Stimulated activated naive CD8-positive, alpha-beta T cell treated with anti-CD3 and anti-CD28 coated beads, Interleukin-15, amount 100 ng/mL, for 72 hours (primary cell): ENCODE measurements around the gene FAM53B.
A peak's percentile ranks its signal among the peaks of the same experiment; 100 is the strongest.
"Not testable (repeated sequence)": the region's sequence is repeated elsewhere in the genome, so short reads cannot be mapped to it uniquely, and the experiment has no call there.

ENCODE experiments used
- ATAC-seq: fragments of 150-1000 bp; cut with Tn5 transposase; 2 replicates; pipeline ENCODE4 v1.10.0; 2021; ENCODE audit warnings: mild to moderate bottlenecking, moderate library complexity
- DNase-seq, 2 donors: peaks; one replicate each; pipeline ENCODE4 v3.0.0; 2021 to 2022
- H3K27ac Mint-ChIP-seq, 2 donors: one replicate each; pipeline ENCODE4 v1.8.0; 2022; ENCODE audit warnings: mild to moderate bottlenecking in 2 of 2, mixed read lengths in 2 of 2, moderate library complexity in 2 of 2
- H3K27me3 Mint-ChIP-seq: one replicate; pipeline ENCODE4 v1.8.0; 2022; ENCODE audit warnings: mixed read lengths
- H3K4me1 Mint-ChIP-seq: one replicate; pipeline ENCODE4 v1.8.0; 2022; ENCODE audit warnings: mild to moderate bottlenecking, mixed read lengths
- H3K4me3 Mint-ChIP-seq, 2 donors: one replicate each; pipeline ENCODE4 v1.8.0; 2022; ENCODE audit warnings: mild to moderate bottlenecking in 2 of 2, mixed read lengths in 2 of 2, moderate library complexity in 1 of 2
- H3K9me3 Mint-ChIP-seq, 2 donors: one replicate each; pipeline ENCODE4 v1.8.0; 2022; ENCODE audit warnings: mixed read lengths in 2 of 2

Gene FAM53B

GRCh38 chr10:124612611-124613498, 131.3 kb downstream of the FAM53B start:
- Mint-ChIP-seq H3K9me3 (no peaks in the 10 kb centered on the region), H3K27me3 (no peaks in the 10 kb centered on the region), H3K4me3 (peak overlapping the region in 1 of 2 donors; percentile 41), H3K4me1 (peaks cover 67% of the 10 kb centered on the region), H3K27ac (no peak overlapping the region)
- ATAC-seq = peak; percentile 24
- no peak for DNase-seq

GRCh38 chr10:124611738-124612137, 132.4 kb downstream of the FAM53B start:
- Mint-ChIP-seq H3K9me3 (no peaks in the 10 kb centered on the region), H3K27ac (no peak overlapping the region), H3K4me1 (peaks cover 57% of the 10 kb centered on the region), H3K4me3 (peak overlapping the region in 1 of 2 donors; percentile 31), H3K27me3 (no peaks in the 10 kb centered on the region)
- DNase-seq (peak in 1 of 2 donors; percentile 45), ATAC-seq (peak; percentile 38)

GRCh38 chr10:124610851-124611250, 133.3 kb downstream of the FAM53B start:
- peak overlapping the region in 1 of 2 donors; percentile 18 for H3K4me3 Mint-ChIP-seq
- H3K27ac Mint-ChIP-seq = peak overlapping the region in 1 of 2 donors; percentile 71
- H3K27me3 Mint-ChIP-seq, H3K9me3 Mint-ChIP-seq, DNase-seq, ATAC-seq: not testable (repeated sequence)
- peaks cover 48% of the 10 kb centered on the region for H3K4me1 Mint-ChIP-seq

- not testable (repeated sequence) for H3K4me3 Mint-ChIP-seq, H3K27me3 Mint-ChIP-seq, H3K9me3 Mint-ChIP-seq, DNase-seq
- ATAC-seq = peak; percentile 49
- peak overlapping the region in 1 of 2 donors; percentile 4 for H3K27ac Mint-ChIP-seq
- peaks cover 47% of the 10 kb centered on the region for H3K4me1 Mint-ChIP-seq
These were observed 134.0 kb downstream of the FAM53B start for GRCh38 chr10:124610186-124610585.

DNA sequence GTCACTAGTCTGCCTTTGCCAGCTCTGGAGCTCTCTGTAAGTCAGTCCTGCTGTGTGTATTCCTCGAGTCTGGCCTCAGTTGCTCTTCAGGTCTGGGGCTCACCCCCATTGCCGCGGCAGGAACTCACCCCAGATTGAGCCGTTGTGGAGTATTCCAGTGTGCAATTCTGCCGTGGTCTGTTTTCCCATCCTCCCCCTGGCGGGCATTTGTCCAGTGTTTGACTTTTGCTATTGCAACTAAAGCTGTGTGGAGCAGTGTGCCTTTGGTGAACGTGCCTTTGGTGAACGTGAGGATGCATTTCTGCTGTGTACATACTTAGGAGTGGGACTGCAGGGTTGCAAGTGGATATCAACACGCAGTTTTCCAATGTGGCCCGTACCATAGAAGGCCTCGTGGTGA, 134.5 kb downstream of the FAM53B start:
- ATAC-seq (no peak), DNase-seq (no peak)
- H3K4me3 Mint-ChIP-seq = no peak overlapping the region
- H3K4me1 Mint-ChIP-seq = peaks cover 45% of the 10 kb centered on the region
- H3K27me3 Mint-ChIP-seq = no peaks in the 10 kb centered on the region
- no peaks in the 10 kb centered on the region for H3K9me3 Mint-ChIP-seq
- H3K27ac Mint-ChIP-seq = peak overlapping the region in 1 of 2 donors; percentile 4

GRCh38 chr10:124608093-124608721, 136.0 kb downstream of the FAM53B start:
- no peaks in the 10 kb centered on the region for H3K27me3 Mint-ChIP-seq
- H3K27ac Mint-ChIP-seq = no peak overlapping the region
- no peak overlapping the region for H3K4me3 Mint-ChIP-seq
- ATAC-seq = no peak
- DNase-seq = no peak
- H3K4me1 Mint-ChIP-seq = peaks cover 30% of the 10 kb centered on the region
- no peaks in the 10 kb centered on the region for H3K9me3 Mint-ChIP-seq

GRCh38 chr10:124607693-124608092, 136.5 kb downstream of the FAM53B start:
- DNase-seq (no peak), ATAC-seq (no peak)
- peaks cover 27% of the 10 kb centered on the region for H3K4me1 Mint-ChIP-seq
- peak overlapping the region in 1 of 2 donors; percentile 78 for H3K27ac Mint-ChIP-seq
- H3K27me3 Mint-ChIP-seq = no peaks in the 10 kb centered on the region
- no peak overlapping the region for H3K4me3 Mint-ChIP-seq
- no peaks in the 10 kb centered on the region for H3K9me3 Mint-ChIP-seq

DNA sequence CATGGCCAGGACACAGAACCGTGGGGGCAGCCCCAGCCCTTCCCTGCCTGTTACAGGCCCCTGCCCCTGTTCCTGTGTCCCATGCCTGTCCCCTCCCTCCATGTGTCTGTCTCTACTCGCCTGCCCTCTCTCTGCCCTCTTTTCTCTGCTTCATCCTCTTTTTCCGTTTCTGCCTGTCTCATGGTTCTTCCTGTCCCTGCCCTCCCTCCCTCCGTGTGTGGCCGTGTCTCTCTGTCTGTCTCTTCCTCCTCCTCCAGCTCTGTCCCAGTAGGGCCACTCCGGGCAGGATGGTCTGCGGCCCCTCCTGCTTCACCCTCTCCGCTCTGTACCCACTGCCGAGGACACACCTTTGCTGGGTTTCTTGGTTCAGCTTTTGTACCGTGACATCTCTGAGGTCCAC, 137.4 kb downstream of the FAM53B start:
- H3K4me1 Mint-ChIP-seq = peaks cover 18% of the 10 kb centered on the region

DNA sequence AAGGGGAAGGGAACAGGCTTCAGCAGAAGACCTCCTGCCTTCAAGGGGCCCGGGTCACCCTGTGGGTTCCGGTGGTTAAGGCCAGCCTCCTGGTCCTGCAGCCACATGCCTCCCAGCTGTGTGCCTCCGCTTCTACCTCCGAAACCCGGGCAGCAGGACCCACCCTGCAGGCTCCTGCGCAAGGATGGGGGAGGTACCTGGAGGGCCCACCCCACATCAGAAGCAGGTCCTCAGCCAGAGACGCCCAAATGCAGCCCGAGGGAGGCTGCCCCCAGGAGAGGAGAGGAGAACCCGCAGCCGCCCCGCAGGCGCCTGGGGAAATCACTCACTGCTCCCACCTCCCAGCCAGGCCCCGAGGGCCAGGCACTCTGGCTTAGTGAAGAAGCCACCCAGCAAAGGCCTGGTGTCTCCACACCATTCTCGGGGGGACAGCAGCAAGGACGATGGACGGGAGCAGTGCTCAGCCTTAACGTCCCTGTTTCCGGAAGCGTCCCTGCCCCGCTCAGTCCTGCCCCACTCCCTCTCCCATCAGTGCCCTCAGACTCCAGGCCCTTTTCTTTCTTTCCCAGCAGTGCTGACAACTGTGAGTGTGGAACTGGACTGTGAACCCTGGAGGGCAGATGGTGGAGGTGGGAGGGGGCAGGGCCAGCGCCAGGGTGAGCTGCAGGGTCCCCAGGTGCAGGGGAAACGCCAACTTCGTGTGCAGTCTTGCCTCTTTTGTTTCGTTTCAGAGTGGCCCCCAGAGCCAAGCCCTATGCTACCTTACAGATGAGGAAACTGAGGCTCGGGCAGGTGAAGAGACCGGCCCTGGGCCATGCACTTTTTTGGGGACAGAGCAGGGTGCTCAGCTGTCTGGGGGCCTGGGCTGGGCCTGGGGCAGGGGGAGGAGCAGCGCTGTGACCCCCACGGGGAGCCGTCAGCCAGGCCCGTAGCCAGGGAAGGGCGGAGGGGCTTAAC, 138.0 kb downstream of the FAM53B start:
- ATAC-seq (no peak), DNase-seq (no peak)
- Mint-ChIP-seq H3K4me3 (no peak overlapping the region), H3K9me3 (no peaks in the 10 kb centered on the region), H3K27me3 (no peaks in the 10 kb centered on the region), H3K27ac (no peak overlapping the region), H3K4me1 (peaks cover 11% of the 10 kb centered on the region)

More for the DNA sequence above, 137.4 kb downstream of the FAM53B start:
- no peaks in the 10 kb centered on the region for H3K27me3 Mint-ChIP-seq
- H3K9me3 Mint-ChIP-seq = no peaks in the 10 kb centered on the region
- no peak overlapping the region for H3K4me3 Mint-ChIP-seq
- ATAC-seq = no peak
- DNase-seq = no peak
- no peak overlapping the region for H3K27ac Mint-ChIP-seq

DNA sequence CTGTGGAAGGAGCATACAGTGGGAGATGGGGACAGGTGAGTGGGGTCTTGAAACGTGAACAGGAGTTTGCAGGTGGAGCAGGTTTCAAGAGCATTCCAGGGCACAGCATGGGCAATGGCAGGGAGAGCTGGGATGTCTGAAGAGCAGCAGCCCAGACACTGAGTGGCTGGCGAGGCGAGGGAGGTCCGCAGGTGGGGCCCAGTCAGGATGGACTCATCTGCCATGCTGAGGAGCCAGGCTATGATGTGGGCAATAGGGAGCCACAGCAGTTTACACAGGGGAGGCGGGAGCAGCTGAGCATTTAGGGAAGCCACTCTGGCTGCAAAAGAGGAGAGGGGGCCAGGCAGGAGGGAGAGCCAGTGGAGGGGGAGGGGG, 138.7 kb downstream of the FAM53B start:
- Mint-ChIP-seq H3K27ac (no peak overlapping the region), H3K4me1 (peaks cover 8% of the 10 kb centered on the region), H3K9me3 (no peaks in the 10 kb centered on the region), H3K27me3 (no peaks in the 10 kb centered on the region), H3K4me3 (no peak overlapping the region)
- DNase-seq = no peak
- ATAC-seq = no peak

DNA sequence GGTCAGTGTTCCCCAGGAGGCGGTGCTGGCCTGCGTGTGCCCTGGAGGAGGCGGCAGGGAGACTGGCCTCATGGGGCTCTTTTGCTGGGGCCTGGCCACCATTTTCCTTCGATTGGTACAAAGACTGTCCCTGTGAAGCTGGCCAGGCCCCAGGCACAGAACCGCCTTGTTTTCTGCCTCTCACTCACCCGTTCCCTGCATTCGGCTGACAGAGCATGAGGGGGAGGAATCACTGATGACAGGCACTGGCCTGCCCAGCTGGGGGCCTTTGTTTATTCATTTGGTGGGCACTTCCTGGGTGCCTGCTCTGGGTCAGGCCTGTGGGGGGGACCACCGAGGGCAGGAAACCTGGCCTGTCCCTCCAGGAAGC, 139.2 kb downstream of the FAM53B start:
- no peaks in the 10 kb centered on the region for H3K27me3 Mint-ChIP-seq
- no peak overlapping the region for H3K4me3 Mint-ChIP-seq
- DNase-seq (no peak), ATAC-seq (no peak)
- H3K27ac Mint-ChIP-seq = no peak overlapping the region
- H3K9me3 Mint-ChIP-seq = no peaks in the 10 kb centered on the region
- peaks cover 8% of the 10 kb centered on the region for H3K4me1 Mint-ChIP-seq

DNA sequence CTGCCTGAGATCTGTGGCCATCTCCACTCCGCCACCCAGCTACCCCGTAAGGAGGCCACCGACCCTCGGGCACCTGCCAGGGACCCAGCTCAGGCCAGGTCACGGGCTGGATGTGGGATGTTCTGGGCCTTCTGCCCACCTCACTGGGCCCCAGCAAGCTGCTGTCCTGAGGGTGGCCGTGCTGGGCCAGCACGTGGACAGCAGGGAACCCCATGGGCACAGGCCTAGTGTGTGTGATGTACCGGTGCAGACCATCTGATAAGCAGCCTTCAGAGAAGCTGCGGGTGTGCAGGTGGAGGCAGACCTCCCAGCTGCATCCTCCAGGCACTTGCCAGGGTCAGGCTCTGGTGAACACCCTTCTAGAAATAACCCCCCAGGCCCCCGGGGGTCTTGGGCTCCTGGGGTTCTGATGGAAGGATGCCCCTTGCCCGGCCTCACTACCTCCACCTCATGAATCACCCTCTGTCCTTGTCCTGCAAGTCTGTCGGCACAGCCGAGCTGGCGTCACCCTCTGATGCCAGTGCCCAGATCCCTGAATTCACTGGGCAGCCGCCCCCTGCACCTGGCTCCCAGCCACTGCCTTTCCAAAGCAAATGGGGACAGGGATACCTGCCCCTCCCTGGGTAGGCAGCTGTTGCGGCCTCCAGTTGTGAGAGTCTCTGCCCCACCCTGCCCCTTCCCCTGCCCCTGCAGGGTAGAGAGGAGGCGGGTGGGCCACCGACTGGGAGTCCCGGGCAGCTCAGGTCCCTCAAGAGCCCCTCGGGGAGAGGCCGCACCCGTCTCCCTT, 139.8 kb downstream of the FAM53B start:
- Mint-ChIP-seq H3K27ac (peak overlapping the region in 1 of 2 donors; percentile 59), H3K4me3 (no peak overlapping the region), H3K9me3 (no peaks in the 10 kb centered on the region), H3K4me1 (peaks cover 8% of the 10 kb centered on the region), H3K27me3 (no peaks in the 10 kb centered on the region)
- ATAC-seq = no peak
- DNase-seq = no peak

GRCh38 chr10:124603376-124604213, 140.6 kb downstream of the FAM53B start:
- Mint-ChIP-seq H3K4me3 (no peak overlapping the region), H3K4me1 (peaks cover 8% of the 10 kb centered on the region), H3K27me3 (no peaks in the 10 kb centered on the region), H3K27ac (peak overlapping the region; percentile 19 to 40), H3K9me3 (no peaks in the 10 kb centered on the region)
- ATAC-seq = no peak
- no peak for DNase-seq
